GM21717 (cell line): ENCODE data around the gene GNAQ.
"Not testable (repeated sequence)": the region's sequence is repeated elsewhere in the genome, so short reads cannot be mapped to it uniquely, and the experiment has no call there.

Experiments
- ATAC-seq: cut with Tn5 transposase; IDR thresholded peaks from one replicate; pipeline ENCODE4 v1.9.1; 2021; ENCODE audit warnings: mild to moderate bottlenecking, moderate library complexity; ENCODE audit not compliant: unreplicated experiment

Gene GNAQ

DNA sequence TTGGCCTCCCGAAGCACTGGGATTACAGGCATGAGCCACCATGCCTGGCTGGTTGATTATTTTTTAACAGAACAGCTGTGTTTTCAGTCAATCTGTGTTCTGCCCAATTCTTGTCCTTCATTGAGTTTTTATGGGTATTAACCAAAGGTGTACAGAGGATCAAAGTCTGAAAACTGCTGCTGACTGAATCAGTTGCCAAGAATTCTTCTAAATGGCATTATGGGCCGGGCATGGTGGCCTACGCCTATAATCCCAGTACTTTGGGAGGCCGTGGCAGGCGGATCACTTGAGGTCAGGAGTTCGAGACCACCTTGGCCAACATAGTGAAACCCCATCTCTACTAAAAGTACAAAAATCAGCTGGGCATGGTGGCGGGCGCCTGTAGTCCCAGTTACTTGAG is 150.0 kb downstream of the GNAQ start:
- ATAC-seq = not testable (repeated sequence)

DNA sequence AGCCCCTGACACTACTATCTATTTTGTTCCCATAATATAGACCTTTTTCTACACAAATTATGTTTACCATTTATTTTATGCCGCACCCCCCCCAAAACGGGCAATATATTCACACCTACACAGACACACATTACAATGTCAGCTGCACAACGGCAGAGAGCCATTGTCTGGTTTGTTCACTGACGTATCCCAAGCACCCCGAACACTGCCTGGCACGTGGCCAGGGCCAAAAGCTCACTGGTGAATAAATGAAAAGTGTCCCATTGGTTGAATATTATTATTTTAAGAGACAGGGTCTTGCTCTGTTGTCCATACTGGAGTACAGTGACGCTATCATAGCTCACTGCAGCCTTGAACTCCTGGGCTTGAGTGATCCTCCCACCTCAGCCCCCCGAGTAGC is 150.5 kb downstream of the GNAQ start:
- ATAC-seq = no peak

GRCh38 chr9:77879437-77879943 is 152.1 kb downstream of the GNAQ start:
- ATAC-seq = no peak

- not testable (repeated sequence) for ATAC-seq
Measured at GRCh38 chr9:77878793-77879192, 152.8 kb downstream of the GNAQ start.

DNA sequence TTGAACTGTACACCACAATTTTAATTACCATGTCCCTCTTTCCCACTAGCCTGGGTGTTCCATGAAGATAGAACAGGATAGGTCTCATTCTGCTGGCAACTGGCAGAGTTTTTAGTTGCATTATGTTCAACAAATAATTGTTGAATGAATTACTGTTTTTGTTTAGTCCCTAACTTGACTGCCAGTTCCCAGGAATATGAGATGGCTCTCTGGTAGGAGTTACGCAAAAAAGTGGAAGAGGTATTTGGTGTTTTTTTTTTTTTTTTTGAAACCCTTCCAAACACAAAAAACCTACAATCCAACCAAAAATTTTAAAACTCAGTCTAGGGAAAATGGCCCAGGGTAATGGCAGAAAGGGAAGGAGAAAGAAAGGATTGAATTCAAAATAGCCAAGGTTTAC is 153.6 kb downstream of the GNAQ start:
- no peak for ATAC-seq

DNA sequence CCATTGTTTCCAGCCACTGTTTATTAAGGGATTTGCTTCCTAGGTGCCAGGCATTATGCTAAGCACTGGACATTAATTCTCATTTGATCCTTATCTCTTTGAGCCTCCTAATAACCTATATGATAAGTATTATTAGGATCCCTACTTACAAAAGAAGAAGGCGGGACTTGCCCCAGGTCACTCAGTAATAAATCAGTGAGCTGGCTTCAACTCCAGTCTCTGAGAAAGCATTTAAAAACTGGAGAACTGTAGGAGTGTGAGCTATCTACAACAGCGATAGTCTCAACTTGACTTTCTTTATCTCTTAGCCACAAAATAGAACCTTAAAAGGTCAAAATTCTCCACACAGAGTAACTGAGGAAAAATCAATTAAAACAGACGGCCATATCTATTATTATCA is 155.0 kb downstream of the GNAQ start:
- ATAC-seq = no peak

DNA sequence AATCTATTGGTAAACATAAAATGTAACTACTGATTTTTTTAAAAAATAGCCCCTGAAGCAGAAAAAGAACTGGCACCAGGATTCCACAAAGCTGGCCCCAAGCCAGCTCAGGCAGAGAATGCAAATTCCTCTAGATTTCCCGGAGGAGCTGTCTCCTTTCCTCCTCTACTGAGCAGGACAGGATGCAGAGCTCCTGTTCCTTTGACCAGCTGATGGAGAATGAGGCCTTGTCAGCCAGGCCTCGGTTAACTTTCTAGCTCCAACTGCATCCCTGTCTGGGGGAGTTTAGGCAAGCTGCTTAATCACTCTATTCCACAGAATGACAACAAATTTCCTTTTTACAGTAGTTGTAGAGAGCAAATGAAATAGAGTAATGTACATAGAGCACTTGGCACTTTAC is 155.5 kb downstream of the GNAQ start:
- ATAC-seq = no peak

DNA sequence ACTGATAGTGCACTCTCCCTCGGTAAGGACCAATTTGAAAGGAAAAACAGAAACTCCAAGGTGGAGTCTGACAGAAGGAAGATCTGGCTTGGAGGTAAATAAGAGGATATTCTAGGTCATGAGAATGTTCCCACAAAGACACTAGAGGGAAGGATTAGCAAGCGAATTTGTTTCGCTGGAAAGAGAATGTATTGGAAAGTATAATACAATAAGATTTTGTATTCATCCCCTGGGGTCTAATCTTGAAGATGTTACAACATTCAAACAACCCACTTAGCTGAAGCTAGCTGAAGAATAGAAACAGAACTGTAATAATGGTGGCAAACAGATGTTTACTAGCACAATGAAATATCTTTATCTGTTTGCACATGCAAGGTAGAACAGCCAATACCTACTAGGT is 158.7 kb downstream of the GNAQ start:
- no peak for ATAC-seq

DNA sequence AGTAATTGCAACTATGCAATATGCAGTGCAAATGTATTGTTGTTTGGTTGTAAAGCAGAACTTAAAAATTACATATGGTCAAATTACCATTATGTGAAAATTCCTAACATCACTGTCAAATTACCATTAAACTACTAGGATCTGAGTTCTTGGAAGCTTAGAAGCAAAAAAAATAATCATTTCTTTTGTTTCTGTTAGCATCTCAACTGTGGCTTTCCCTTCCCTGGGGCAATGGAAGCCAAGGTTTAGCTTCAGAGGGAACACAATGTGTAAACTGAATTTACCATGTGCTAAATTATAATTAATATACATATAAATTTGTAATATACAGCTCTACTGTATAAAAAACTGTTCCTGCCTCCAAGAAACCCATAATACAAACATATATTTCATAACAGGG is 159.4 kb downstream of the GNAQ start:
- no peak for ATAC-seq

DNA sequence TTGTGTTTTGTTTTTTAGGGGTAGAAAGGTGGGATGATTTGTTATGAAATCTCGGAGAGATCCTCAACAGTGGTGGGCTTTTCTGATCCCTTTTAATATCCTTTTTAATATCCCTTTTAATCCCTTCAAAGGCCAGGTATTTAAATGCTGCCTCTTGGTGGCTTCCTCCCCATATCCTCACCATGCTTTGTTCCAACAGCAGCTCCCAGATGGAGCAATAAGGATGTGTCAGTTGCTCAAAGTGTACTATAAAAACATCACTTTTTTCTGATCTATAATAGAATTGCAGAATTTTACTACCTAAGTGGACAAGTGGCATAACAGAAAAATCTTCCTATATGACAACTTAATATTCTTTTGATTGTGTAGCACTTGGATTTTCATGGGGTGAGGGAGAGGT is 160.1 kb downstream of the GNAQ start:
- ATAC-seq = no peak

GRCh38 chr9:77866878-77867277 is 164.7 kb downstream of the GNAQ start:
- no peak for ATAC-seq

GRCh38 chr9:77865385-77866047 is 166.1 kb downstream of the GNAQ start:
- ATAC-seq = no peak

- no peak for ATAC-seq
Measured at GRCh38 chr9:77864211-77864889, 167.3 kb downstream of the GNAQ start.

DNA sequence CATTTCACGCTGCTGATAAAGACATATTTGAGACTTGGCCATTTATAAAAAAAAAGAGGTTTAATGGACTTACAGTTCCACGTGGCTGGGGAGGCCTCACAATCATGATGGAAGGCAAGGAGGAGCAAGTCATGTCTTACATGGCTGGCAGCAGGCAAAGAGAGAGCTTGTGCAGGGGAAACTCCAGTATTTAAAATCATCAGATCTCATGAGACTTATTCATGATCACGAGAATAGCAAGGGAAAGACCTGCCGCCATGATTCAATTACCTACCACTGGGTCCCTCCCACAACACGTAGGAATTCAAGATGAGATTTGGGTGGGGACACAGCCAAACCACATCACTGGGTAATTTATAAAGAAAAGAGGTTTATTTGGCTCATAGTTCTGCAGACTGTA is 168.0 kb downstream of the GNAQ start:
- ATAC-seq = not testable (repeated sequence)

GRCh38 chr9:77860953-77861352 is 170.7 kb downstream of the GNAQ start:
- not testable (repeated sequence) for ATAC-seq

- ATAC-seq = no peak
Measured at GRCh38 chr9:77857513-77858259, 173.9 kb downstream of the GNAQ start.

DNA sequence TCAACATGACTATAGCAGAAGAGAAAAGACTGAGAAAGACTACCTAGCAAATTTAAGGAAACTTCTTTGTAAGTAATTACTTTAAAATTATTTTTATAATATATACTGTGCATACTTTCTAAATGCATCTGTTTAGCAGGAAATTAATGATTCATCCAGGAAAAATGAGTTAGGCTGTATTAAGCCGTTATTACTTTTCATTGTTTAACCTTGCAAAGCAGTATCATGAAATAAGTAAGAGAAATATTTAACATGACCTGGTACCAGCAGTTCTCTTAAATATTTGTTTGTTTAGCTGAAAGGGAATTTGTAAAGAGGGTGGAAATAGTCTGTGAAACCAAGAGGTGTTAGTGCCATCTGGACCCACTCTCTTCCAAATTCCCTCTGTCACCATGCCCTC is 175.0 kb downstream of the GNAQ start:
- ATAC-seq = no peak

GRCh38 chr9:77854916-77855311 is 176.7 kb downstream of the GNAQ start:
- no peak for ATAC-seq

GRCh38 chr9:77854258-77854915 is 177.2 kb downstream of the GNAQ start:
- no peak for ATAC-seq

DNA sequence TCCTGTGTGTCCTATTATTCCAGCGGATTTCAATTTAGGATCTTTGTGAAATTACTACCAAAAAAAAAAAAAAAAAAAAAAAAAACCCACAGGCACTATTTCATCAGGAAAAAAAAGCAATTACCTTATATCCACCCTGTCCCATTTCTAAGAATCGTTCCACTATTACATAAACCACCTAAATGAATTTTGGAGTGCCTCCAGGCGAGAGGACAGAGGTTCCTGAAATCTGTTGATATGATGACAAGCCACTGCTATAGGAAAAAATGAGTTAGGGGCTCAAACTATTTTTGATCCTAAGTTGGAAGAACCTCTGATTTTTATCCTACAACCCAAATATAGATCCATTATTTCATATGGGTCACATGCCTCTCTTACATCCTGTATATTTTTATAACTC is 177.9 kb downstream of the GNAQ start:
- ATAC-seq = no peak

DNA sequence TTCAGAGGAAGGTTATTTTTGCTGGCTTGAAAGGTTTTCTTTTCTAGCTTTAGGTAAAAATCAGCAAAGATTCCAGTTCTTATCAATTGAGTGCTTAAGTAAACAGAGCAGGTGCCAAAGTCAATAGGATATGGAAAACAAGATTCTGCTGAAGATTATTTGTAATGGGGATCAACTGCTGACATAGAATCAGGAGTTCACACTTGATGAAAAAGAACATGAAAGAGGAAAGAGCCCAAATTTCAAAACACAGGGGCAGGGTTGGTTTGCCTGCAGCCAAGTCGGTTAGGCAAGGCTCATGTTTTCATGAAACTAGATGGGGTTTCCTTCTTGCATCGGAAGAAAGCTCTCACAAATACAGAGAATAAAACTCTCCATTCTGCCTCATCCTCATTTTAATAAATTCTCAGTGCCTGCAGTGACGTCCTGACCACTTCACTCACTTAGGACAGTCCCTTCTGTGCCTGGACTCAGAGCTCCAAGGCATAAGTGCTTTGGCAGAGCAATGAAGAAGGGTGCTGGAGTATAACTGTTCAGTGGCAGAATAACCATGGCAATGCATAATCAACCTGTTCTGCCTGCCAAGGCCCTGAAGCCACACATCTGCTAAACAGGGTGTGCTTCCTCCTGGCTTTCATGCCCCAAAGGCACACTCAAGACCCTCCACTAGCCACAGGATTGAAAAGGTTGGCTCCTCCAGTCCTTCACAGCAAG is 179.6 kb downstream of the GNAQ start:
- no peak for ATAC-seq
